IMR-90 (cell line): ENCODE measurements around the gene DMD. TPM values are rescaled to one million over a fixed set of nuclear protein-coding genes. Genes with fewer than 3 reads are reported as not detected.

Experiments used
- ATAC-seq: fragments of 200-7000 bp; cut with Tn5 transposase; 2 replicates; pipeline ENCODE4 v1.9.1; 2020; ENCODE audit warnings: low read depth, mild to moderate bottlenecking, moderate library complexity
- BruUV-seq: library from RNA; stranded (reverse); fragments of 400-500 nt; replicated peaks from 2 replicates; lab custom pipeline; 2021; lab: Mats Ljungman, UMichigan
- CTCF ChIA-PET: fragments of 300-600 bp; formaldehyde crosslinking; extraction: SDS; loops from one replicate; lab custom pipeline; 2021; ENCODE audit warnings: antibody characterized with exemption; lab: Yijun Ruan, JAX
- POLR2A ChIA-PET: fragments of 300-600 bp; sonication (Branson Sonifier 250); formaldehyde crosslinking; loops from one replicate; lab custom pipeline; 2022; ENCODE audit warnings: antibody characterized with exemption; ENCODE audit not compliant: unreplicated experiment; lab: Charles Lee
- DNase-seq: peaks from one replicate; pipeline ENCODE4 v3.0.0; 2013
- H2AFZ ChIP-seq: replicated peaks from 2 replicates; pipeline ENCODE3; 2013; ENCODE audit warnings: low read length, mild to moderate bottlenecking; ENCODE audit not compliant: poor library complexity
- H2AK5ac ChIP-seq: 2 replicates; pipeline ENCODE4 v1.6.1; 2013; ENCODE audit warnings: low read depth, low read length, inconsistent platforms
- H2AK9ac ChIP-seq: replicated peaks from 2 replicates; pipeline ENCODE3; 2013; ENCODE audit warnings: mild to moderate bottlenecking, low read depth, low read length, moderate library complexity; ENCODE audit not compliant: poor library complexity
- H2BK120ac ChIP-seq: 2 replicates; pipeline ENCODE4 v1.6.1; 2013; ENCODE audit warnings: low read depth, low read length, inconsistent platforms
- H2BK15ac ChIP-seq: 3 replicates; pipeline ENCODE4 v1.6.1; 2013; ENCODE audit warnings: low read depth, low read length, inconsistent platforms
- H2BK20ac ChIP-seq: 2 replicates; pipeline ENCODE4 v1.6.1; 2013; ENCODE audit warnings: low read depth, mild to moderate bottlenecking, inconsistent platforms, low read length, moderate library complexity
- H2BK5ac ChIP-seq: 2 replicates; pipeline ENCODE4 v1.6.1; 2013; ENCODE audit warnings: mild to moderate bottlenecking, low read depth, low read length, inconsistent platforms; ENCODE audit not compliant: poor library complexity, severe bottlenecking
- H3K14ac ChIP-seq: replicated peaks from 2 replicates; pipeline ENCODE4 v1.6.1; 2013; ENCODE audit warnings: low read depth, low read length, inconsistent platforms
- H3K18ac ChIP-seq: 2 replicates; pipeline ENCODE4 v1.6.1; 2013; ENCODE audit warnings: low read depth, low read length, control low read depth
- H3K23ac ChIP-seq: 2 replicates; pipeline ENCODE4 v1.6.1; 2013; ENCODE audit warnings: low read depth, low read length, inconsistent platforms
- H3K27ac ChIP-seq: 2 replicates; pipeline ENCODE4 v1.5.1; 2013; ENCODE audit warnings: mild to moderate bottlenecking, control low read depth, low read length; ENCODE audit not compliant: insufficient read depth
- H3K27me3 ChIP-seq: 2 replicates; pipeline ENCODE4 v1.6.1; 2013; ENCODE audit warnings: low read length; ENCODE audit not compliant: control insufficient read depth, insufficient read depth
- H3K36me3 ChIP-seq: 2 replicates; pipeline ENCODE4 v1.6.1; 2013; ENCODE audit warnings: low read length, mixed read lengths; ENCODE audit not compliant: control insufficient read depth, insufficient read depth
- H3K4ac ChIP-seq: 2 replicates; pipeline ENCODE4 v1.6.1; 2013; ENCODE audit warnings: low read depth, low read length, inconsistent platforms
- H3K4me1 ChIP-seq: 2 replicates; pipeline ENCODE4 v1.6.1; 2013; ENCODE audit warnings: low read length, mixed read lengths; ENCODE audit not compliant: control insufficient read depth, insufficient read depth
- H3K4me2 ChIP-seq: 2 replicates; pipeline ENCODE4 v1.6.1; 2013; ENCODE audit warnings: low read depth, mild to moderate bottlenecking, control low read depth, low read length, moderate library complexity
- H3K4me3 ChIP-seq: 2 replicates; pipeline ENCODE4 v1.5.1; 2013; ENCODE audit warnings: low read depth, mild to moderate bottlenecking, control low read depth, low read length, moderate library complexity; ENCODE audit not compliant: insufficient read depth
- H3K56ac ChIP-seq: 2 replicates; pipeline ENCODE4 v1.6.1; 2013; ENCODE audit warnings: low read length, inconsistent platforms; ENCODE audit not compliant: insufficient read depth; ENCODE audit errors: extremely low read depth
- H3K79me1 ChIP-seq, 2 experiments: 2 replicates each; pipeline ENCODE4 v1.6.1; 2013; ENCODE audit warnings: low read length in 2 of 2, inconsistent platforms in 1 of 2, low read depth in 1 of 2
- H3K9ac ChIP-seq: 2 replicates; pipeline ENCODE4 v1.6.1; 2013; ENCODE audit warnings: low read depth, low read length, control low read depth
- H3K9me1 ChIP-seq: 2 replicates; pipeline ENCODE4 v1.6.1; 2013; ENCODE audit warnings: low read length, inconsistent platforms; ENCODE audit not compliant: insufficient read depth
- H3K9me3 ChIP-seq: 2 replicates; pipeline ENCODE4 v1.6.1; 2013; ENCODE audit warnings: low read length; ENCODE audit not compliant: control insufficient read depth, insufficient read depth
- H4K20me1 ChIP-seq: 2 replicates; pipeline ENCODE4 v1.6.1; 2013; ENCODE audit warnings: low read length, inconsistent platforms; ENCODE audit not compliant: insufficient read depth
- H4K5ac ChIP-seq: 2 replicates; pipeline ENCODE4 v1.6.1; 2013; ENCODE audit warnings: mild to moderate bottlenecking, low read depth, low read length, control low read depth
- H4K8ac ChIP-seq, 2 experiments: 2 replicates each; pipeline ENCODE4 v1.6.1; 2013; ENCODE audit warnings: low read depth in 2 of 2, low read length in 2 of 2, control low read depth in 1 of 2, inconsistent platforms in 1 of 2
- H4K91ac ChIP-seq: 2 replicates; pipeline ENCODE4 v1.6.1; 2013; ENCODE audit warnings: low read depth, low read length, inconsistent platforms; ENCODE audit not compliant: insufficient read depth
- BHLHE40 ChIP-seq: fragments of 150-350 bp; IDR thresholded peaks from 2 replicates; pipeline ENCODE4 v1.6.1; 2016; ENCODE audit warnings: mild to moderate bottlenecking, low read depth, low read length
- CEBPB ChIP-seq: IDR thresholded peaks from 2 replicates; pipeline ENCODE4 v1.6.1; 2012; ENCODE audit warnings: low read depth, low read length, improper control_type of control experiment
- CHD1 ChIP-seq: IDR thresholded peaks from 2 replicates; pipeline ENCODE4 v1.6.1; 2012; ENCODE audit warnings: low read depth, low read length, improper control_type of control experiment
- CTCF ChIP-seq: conservative IDR thresholded peaks from 2 replicates; pipeline ENCODE4 v1.5.1; 2012; ENCODE audit warnings: mild to moderate bottlenecking, low read depth, low read length, improper control_type of control experiment
- ELK1 ChIP-seq: fragments of 150-350 bp; IDR thresholded peaks from 2 replicates; pipeline ENCODE4 v1.6.1; 2016; ENCODE audit warnings: low read depth, mild to moderate bottlenecking, low read length, moderate library complexity, borderline replicate concordance
- FOS ChIP-seq: fragments of 150-350 bp; IDR thresholded peaks from 2 replicates; pipeline ENCODE4 v1.6.1; 2016; ENCODE audit warnings: low read depth, low read length
- MAFK ChIP-seq: IDR thresholded peaks from 2 replicates; pipeline ENCODE4 v1.6.1; 2012; ENCODE audit warnings: low read depth, low read length, improper control_type of control experiment
- MAZ ChIP-seq: IDR thresholded peaks from 2 replicates; pipeline ENCODE4 v1.6.1; 2012; ENCODE audit warnings: low read depth, mild to moderate bottlenecking, low read length, improper control_type of control experiment, moderate library complexity, borderline replicate concordance
- MXI1 ChIP-seq: IDR thresholded peaks from 2 replicates; pipeline ENCODE4 v1.6.1; 2012; ENCODE audit warnings: low read depth, mild to moderate bottlenecking, low read length, moderate library complexity, borderline replicate concordance
- NFE2L2 ChIP-seq: fragments of 150-350 bp; IDR thresholded peaks from 2 replicates; pipeline ENCODE4 v1.6.1; 2016; ENCODE audit warnings: low read depth, mild to moderate bottlenecking, low read length
- POLR2A ChIP-seq: IDR thresholded peaks from 2 replicates; pipeline ENCODE4 v1.6.1; 2012; ENCODE audit warnings: mild to moderate bottlenecking, low read depth, low read length
- RAD21 ChIP-seq: IDR thresholded peaks from 2 replicates; pipeline ENCODE4 v1.6.1; 2012; ENCODE audit warnings: low read length, improper control_type of control experiment
- RCOR1 ChIP-seq: IDR thresholded peaks from 2 replicates; pipeline ENCODE4 v1.6.1; 2012; ENCODE audit warnings: mild to moderate bottlenecking, low read length, improper control_type of control experiment; ENCODE audit not compliant: insufficient replicate concordance
- RFX5 ChIP-seq: IDR thresholded peaks from 2 replicates; pipeline ENCODE4 v1.8.0; 2012; ENCODE audit warnings: low read depth, mild to moderate bottlenecking, low read length, moderate library complexity
- SMC3 ChIP-seq: fragments of 150-350 bp; IDR thresholded peaks from 2 replicates; pipeline ENCODE4 v1.6.1; 2016; ENCODE audit warnings: low read depth, mild to moderate bottlenecking, antibody characterized with exemption, low read length, moderate library complexity
- USF2 ChIP-seq: fragments of 150-350 bp; IDR thresholded peaks from 2 replicates; pipeline ENCODE4 v1.6.1; 2017; ENCODE audit warnings: mild to moderate bottlenecking, antibody characterized with exemption, low read length, low read depth
- WGBS, 2 experiments: methylation state at CpG; one replicate each; pipeline versions ENCODE4 v1.1.5 to v1.1.7; 2013; ENCODE audit warnings: missing lambda C conversion rate in 2 of 2; ENCODE audit not compliant: insufficient read length in 1 of 2; ENCODE audit errors: extremely low coverage in 2 of 2; 5-methylcytosine and 5-hydroxymethylcytosine counted together
- dilution Hi-C: fragments of 300-500 bp; cut with HindIII; formaldehyde crosslinking; loops from one replicate; pipeline ENCODE4 v1.14.3; 2018; ENCODE audit warnings: low sequenced_read_pairs; ENCODE audit not compliant: unreplicated experiment
- in situ Hi-C: fragments of 300-500 bp; cut with MboI; formaldehyde crosslinking; loops from 3 replicates; pipeline ENCODE4 v1.14.3; 2019; ENCODE audit warnings: low sequenced_read_pairs, inconsistent platforms, mixed read lengths
- intact Hi-C: fragments of 100-400 bp; cut with micrococcal nuclease; formaldehyde crosslinking; loops from 2 replicates; pipeline ENCODE4 v1.10.0; 2022
- polyA plus RNA-seq, 3 experiments: library from polyadenylated mRNA; depleted of rRNA; stranded (reverse); fragments of >200 nt; gene quantifications; 2 replicates each; pipeline ENCODE4 v1.2.3, GENCODE V29; 2012; ENCODE audit warnings: low replicate concordance in 1 of 3
- total RNA-seq: library from RNA; depleted of rRNA; stranded (reverse); fragments of >200 nt; gene quantifications from 2 replicates; pipeline ENCODE4 v1.2.3, GENCODE V29; 2012

DMD gene
- total and polyA plus RNA-seq, 2 of the 4 experiments (the other 2 are of a cell fraction), result 6.6 to 11.8 TPM

- H3K4me3 ChIP-seq, result no peak overlapping the region
- no peak for TF ChIP-seq USF2
- TF ChIP-seq MAZ, result no peak
- no peak for TF ChIP-seq CTCF
- TF ChIP-seq FOS, result no peak
- no peak for TF ChIP-seq MAFK
- TF ChIP-seq RCOR1, result no peak
- TF ChIP-seq CEBPB, result no peak
- TF ChIP-seq RAD21, result no peak
- no peak for TF ChIP-seq NFE2L2
- no peak for TF ChIP-seq POLR2A
- no peak for TF ChIP-seq RFX5
- no peak for TF ChIP-seq BHLHE40
- no peak for TF ChIP-seq MXI1
- TF ChIP-seq SMC3, result no peak
- TF ChIP-seq CHD1, result no peak
- TF ChIP-seq ELK1, result no peak
- in situ Hi-C loops (no loop called here), intact Hi-C loops (no loop called here), dilution Hi-C loops (no loop called here)
- CTCF ChIA-PET, result no interaction called here
- no peak overlapping the region for H3K4me2 ChIP-seq
- POLR2A ChIA-PET, result no interaction called here
- H3K18ac ChIP-seq, result peak overlapping the region; percentile 36; the same call in 1 of the 2 replicates
- no peaks in the 10 kb centered on the region for H3K4me1 ChIP-seq
- H3K36me3 ChIP-seq, result no peaks in the 10 kb centered on the region
- H3K56ac ChIP-seq, result no peak overlapping the region
- no peak overlapping the region for H2BK5ac ChIP-seq
- no peak overlapping the region for H4K91ac ChIP-seq
- H2BK120ac ChIP-seq, result no peak overlapping the region
- no peak overlapping the region for H4K8ac ChIP-seq
- H2AK5ac ChIP-seq, result no peak overlapping the region
- H3K27ac ChIP-seq, result no peak overlapping the region
- WGBS, 2 experiments, result no CpG with 5 or more reads among the region's 4 CpGs
- H3K4ac ChIP-seq, result no peak overlapping the region
- no peak overlapping the region for H3K23ac ChIP-seq
- no peaks in the 10 kb centered on the region for H3K79me1 ChIP-seq
- no peak overlapping the region for H3K9ac ChIP-seq
- no peaks in the 10 kb centered on the region for H3K27me3 ChIP-seq
- no peak overlapping the region for H2BK20ac ChIP-seq
- DNase-seq, result peak; percentile 52
- no TSS peak for BruUV-seq
- no peak overlapping the region for H2AK9ac ChIP-seq
- H3K9me3 ChIP-seq, result no peaks in the 10 kb centered on the region
- H4K20me1 ChIP-seq, result no peaks in the 10 kb centered on the region
- H2BK15ac ChIP-seq, result no peak overlapping the region
- H3K14ac ChIP-seq, result no peak overlapping the region
- no peak overlapping the region for H2AFZ ChIP-seq
- no peak overlapping the region for H4K5ac ChIP-seq
- no peaks in the 10 kb centered on the region for H3K9me1 ChIP-seq
- ATAC-seq, result no peak
Measured at GRCh38 chrX:31329298-31329697, 1882.1 kb downstream of the DMD start.
